Daoy (cell line): ENCODE results near the gene RRP36. TPM values are rescaled to one million over a fixed set of nuclear protein-coding genes. Genes with fewer than 3 reads are reported as not detected.
"Not testable (repeated sequence)": the region's sequence is repeated elsewhere in the genome, so short reads cannot be mapped to it uniquely, and the experiment has no call there.

ENCODE experiments used
- DNase-seq: peaks from one replicate; pipeline ENCODE4 v3.0.0-alpha.2; 2015; ENCODE audit warnings: low read depth
- total RNA-seq: library from RNA; depleted of rRNA; stranded (reverse); fragments of >200 nt; shearing (Covaris generic); gene quantifications from 2 replicates; pipeline ENCODE4 v1.2.3, GENCODE V29; 2014; rRNA removed

The RRP36 gene
- 188 and 208 TPM in 2 replicates for total RNA-seq

GRCh38 chr6:43021270-43022047 lies at the start of gene RRP36:
RRP36 (plus strand) TSS chr6:43021623; CDS start chr6:43021655, 32 bp downstream.
- peak; percentile 90 for DNase-seq

GRCh38 chr6:42971746-42972327 lies 49.6 kb upstream of the RRP36 start:
- DNase-seq, result no peak

- DNase-seq, result no peak
These were observed 47.5 kb upstream of the RRP36 start for GRCh38 chr6:42973926-42974325.

- DNase-seq, result no peak
These were observed 46.4 kb upstream of the RRP36 start for GRCh38 chr6:42974919-42975505.

GRCh38 chr6:42978487-42978838 lies 43.0 kb upstream of the RRP36 start:
- DNase-seq, result peak; percentile 39

- DNase-seq, result peak; percentile 97
These were observed 42.4 kb upstream of the RRP36 start, which contains the start of gene PEX6 for GRCh38 chr6:42978839-42979522. PEX6 (minus strand) TSS chr6:42979181; CDS start chr6:42979150, 31 bp downstream.

- DNase-seq, result peak; percentile 53
These were observed 41.8 kb upstream of the RRP36 start for GRCh38 chr6:42979523-42980177.

GRCh38 chr6:42981836-42982235 lies 39.6 kb upstream of the RRP36 start:
- DNase-seq, result no peak

- peak; percentile 99 for DNase-seq
These were observed 37.2 kb upstream of the RRP36 start, which contains the start of gene PPP2R5D for GRCh38 chr6:42984001-42984923. PPP2R5D (plus strand) TSS chr6:42984570; CDS start chr6:42984678, 108 bp downstream.

GRCh38 chr6:42984924-42985475 lies 36.4 kb upstream of the RRP36 start:
- DNase-seq, result no peak

- DNase-seq, result no peak
These were observed 33.6 kb upstream of the RRP36 start for GRCh38 chr6:42987533-42988451.

GRCh38 chr6:42988486-42989020 lies 32.9 kb upstream of the RRP36 start:
- no peak for DNase-seq

- DNase-seq, result no peak
These were observed 31.5 kb upstream of the RRP36 start for GRCh38 chr6:42989923-42990322.

GRCh38 chr6:42993445-42993844 lies 28.0 kb upstream of the RRP36 start:
- DNase-seq, result no peak

- no peak for DNase-seq
These were observed 24.9 kb upstream of the RRP36 start for GRCh38 chr6:42996513-42996912.

GRCh38 chr6:42998205-42998604 lies 23.2 kb upstream of the RRP36 start:
- DNase-seq, result not testable (repeated sequence)

GRCh38 chr6:43001843-43002242 lies 19.6 kb upstream of the RRP36 start:
- no peak for DNase-seq

GRCh38 chr6:43005844-43006243 lies 15.6 kb upstream of the RRP36 start:
- no peak for DNase-seq

- DNase-seq, result no peak
These were observed 15.2 kb upstream of the RRP36 start for GRCh38 chr6:43006251-43006650.
